Endothelial cell of umbilical vein (primary cell): ENCODE results near the gene EIF5B. TPM values are rescaled to one million over a fixed set of nuclear protein-coding genes. Genes with fewer than 3 reads are reported as not detected.

Source experiments
- BruUV-seq: library from RNA; stranded (reverse); fragments of 400-500 nt; replicated peaks from 2 replicates; lab custom pipeline; 2021; lab: Mats Ljungman, UMichigan
- CTCF ChIA-PET: fragments of 300-600, 350-600 bp; sonication (Branson Sonifier 250); formaldehyde crosslinking; loops from one replicate; lab custom pipeline; 2021; ENCODE audit warnings: antibody characterized with exemption, inconsistent platforms; lab: Charles Lee
- POLR2A ChIA-PET: fragments of 300-600, 350-600 bp; sonication (Branson Sonifier 250); formaldehyde crosslinking; loops from one replicate; lab custom pipeline; 2021; ENCODE audit warnings: antibody characterized with exemption, inconsistent platforms; lab: Charles Lee
- DNase-seq: peaks from one replicate; pipeline ENCODE4 v3.0.0-alpha.2; 2011; ENCODE audit warnings: low read depth, low spot score
- FAIRE-seq: peaks from 2 replicates; lab custom pipeline; 2011; peaks lifted over from hg19 to GRCh38; lab: Jason Lieb, UNC
- H2AFZ ChIP-seq: 2 replicates; pipeline ENCODE4 v1.6.0; 2012; ENCODE audit warnings: low read depth, low read length, control low read depth, inconsistent platforms
- H3K27ac ChIP-seq: 2 replicates; pipeline ENCODE4 v1.5.1; 2011; ENCODE audit warnings: low read depth, mild to moderate bottlenecking, control low read depth, low read length, moderate library complexity; ENCODE audit not compliant: insufficient read depth
- H3K27me3 ChIP-seq, 2 experiments: 2 replicates each; pipeline versions ENCODE4 v1.6.0 to v1.6.1; 2011; ENCODE audit warnings: low read length in 2 of 2, mixed read lengths in 1 of 2; ENCODE audit not compliant: control insufficient read depth in 2 of 2, insufficient read depth in 2 of 2
- H3K36me3 ChIP-seq, 2 experiments: 2 replicates in 1 of 2; 3 replicates in 1 of 2; pipeline ENCODE4 v1.5.1; 2011; ENCODE audit warnings: low read length in 2 of 2, mild to moderate bottlenecking in 1 of 2, moderate library complexity in 1 of 2; ENCODE audit not compliant: control insufficient read depth in 2 of 2, insufficient read depth in 2 of 2; ENCODE audit errors: extremely low read depth in 1 of 2
- H3K4me1 ChIP-seq: 3 replicates; pipeline ENCODE4 v1.5.1; 2011; ENCODE audit warnings: mild to moderate bottlenecking, low read length; ENCODE audit not compliant: control insufficient read depth, insufficient read depth; ENCODE audit errors: extremely low read depth
- H3K4me2 ChIP-seq: 2 replicates; pipeline ENCODE4 v1.6.1; 2011; ENCODE audit warnings: low read length, control low read depth, mixed read lengths; ENCODE audit not compliant: insufficient read depth
- H3K4me3 ChIP-seq, 3 experiments: fragments of 200-600 bp in 1 of 3; sonication (generic), shearing (Covaris generic) in 1 of 3; replicated peaks in 1 of 3; 2 replicates each; pipeline ENCODE4 v1.5.1; 2011 to 2016; ENCODE audit warnings: control low read depth in 3 of 3, low read length in 3 of 3, mild to moderate bottlenecking in 2 of 3, inconsistent platforms in 1 of 3, low read depth in 1 of 3, moderate library complexity in 1 of 3; ENCODE audit not compliant: insufficient read depth in 1 of 3
- H3K79me2 ChIP-seq: 2 replicates; pipeline ENCODE4 v1.6.0; 2012; ENCODE audit warnings: low read length, inconsistent platforms; ENCODE audit not compliant: control insufficient read depth, insufficient read depth
- H3K9ac ChIP-seq: replicated peaks from 2 replicates; pipeline ENCODE3; 2011; ENCODE audit warnings: low read length, control low read depth; ENCODE audit not compliant: insufficient read depth; ENCODE audit errors: extremely low read depth
- H3K9me1 ChIP-seq: replicated peaks from 3 replicates; pipeline ENCODE4 v1.6.0; 2011; ENCODE audit warnings: mild to moderate bottlenecking, low read length; ENCODE audit not compliant: control insufficient read depth, insufficient read depth; ENCODE audit errors: extremely low read depth
- H3K9me3 ChIP-seq: replicated peaks from 2 replicates; pipeline ENCODE4 v1.5.1; 2012; ENCODE audit warnings: low read length, inconsistent platforms; ENCODE audit not compliant: control insufficient read depth, insufficient read depth
- H4K20me1 ChIP-seq: replicated peaks from 2 replicates; pipeline ENCODE3; 2011; ENCODE audit warnings: mild to moderate bottlenecking, low read length; ENCODE audit not compliant: control insufficient read depth, insufficient read depth; ENCODE audit errors: extremely low read depth
- EZH2 ChIP-seq: IDR thresholded peaks from 2 replicates; pipeline ENCODE4 v1.6.1; 2012; ENCODE audit warnings: borderline replicate concordance, low read depth, mild to moderate bottlenecking, moderate library complexity, low read length, inconsistent platforms; ENCODE audit not compliant: severe bottlenecking
- JUN ChIP-seq: IDR thresholded peaks from 2 replicates; pipeline ENCODE4 v1.6.1; 2011; ENCODE audit warnings: borderline replicate concordance, low read depth; ENCODE audit not compliant: insufficient read length, insufficient read depth
- dilution Hi-C: fragments of 300-500 bp; cut with MboI; formaldehyde crosslinking; loops from one replicate; pipeline ENCODE4 v1.15.0; 2019; ENCODE audit warnings: low sequenced_read_pairs; ENCODE audit not compliant: extremely low pct_ligation_motif_present
- intact Hi-C: fragments of 100-400 bp; cut with micrococcal nuclease; formaldehyde crosslinking; loops from one replicate; pipeline ENCODE4 v1.10.0; 2022
- polyA plus RNA-seq, 4 experiments: library from polyadenylated mRNA; depleted of rRNA in 3 of 4; stranded (reverse) in 3 of 4; unstranded in 1 of 4; fragments of >200 nt; gene quantifications; 2 replicates each; pipeline versions ENCODE4 v1.2.1 to v1.2.3, GENCODE V29; 2011 to 2012; ENCODE audit warnings: missing spikeins in 1 of 4
- total RNA-seq: library from RNA; stranded (reverse); gene quantifications from 2 replicates; pipeline ENCODE4 v1.2.3, GENCODE V29; 2021

Gene EIF5B
- total and polyA plus RNA-seq, 2 donors (not counting 3 experiments of a cell fraction or from before 2014, with no cell fraction given): 10.1 to 54.5 TPM

DNA sequence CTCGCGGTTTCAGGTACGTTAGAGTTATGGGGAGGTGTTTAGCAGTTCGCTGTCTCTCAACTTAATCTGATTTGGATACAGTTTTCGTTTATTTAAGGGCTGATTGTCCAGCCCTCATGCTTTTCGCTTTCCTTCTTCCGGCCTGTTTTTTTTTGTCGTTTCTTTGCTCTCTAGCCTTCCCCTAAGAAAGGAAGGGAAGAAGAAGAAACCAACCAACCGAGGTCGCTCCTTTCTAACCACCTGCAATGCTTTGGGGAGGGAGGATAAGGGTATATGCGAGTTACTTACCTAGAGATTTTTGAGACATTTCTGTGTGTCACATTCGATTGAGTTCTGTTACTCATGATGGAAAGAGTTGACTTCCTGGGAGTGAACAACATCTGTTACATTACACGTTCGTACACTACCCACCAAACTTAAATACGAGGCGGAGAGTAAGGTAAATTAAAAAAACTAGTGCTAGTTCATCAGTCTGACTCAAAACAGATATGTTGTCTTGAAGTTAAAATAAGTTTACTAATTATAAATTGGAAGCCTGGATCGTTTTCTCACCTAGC lies 918 bp downstream of the EIF5B start:
- H3K4me3 ChIP-seq: peak overlapping the region; percentile 89 to 96 (median 91)
- H3K27ac ChIP-seq: peak overlapping the region; percentile 68
- H4K20me1 ChIP-seq: no peaks in the 10 kb centered on the region
- no peaks in the 10 kb centered on the region for H3K27me3 ChIP-seq
- POLR2A ChIA-PET: interaction anchor here (0.7 kb wide), 1 partner anchor 114 kb away, joined by 3 read pairs; no protein-coding TSS in a partner anchor
- DNase-seq (peak; percentile 47), FAIRE-seq (no peak)
- peak overlapping the region; percentile 91 for H3K9ac ChIP-seq
- no peaks in the 10 kb centered on the region for H3K9me1 ChIP-seq
- peak overlapping the region; percentile 50 for H2AFZ ChIP-seq
- H3K9me3 ChIP-seq: no peaks in the 10 kb centered on the region
- BruUV-seq: TSS peak; percentile 33
- H3K36me3 ChIP-seq: no peaks in the 10 kb centered on the region
- peaks cover 88% of the 10 kb centered on the region for H3K79me2 ChIP-seq
- peaks cover 20% of the 10 kb centered on the region for H3K4me1 ChIP-seq
- dilution Hi-C loops: no loop called here
- CTCF ChIA-PET: interaction anchor here (0.9 to 4.4 kb wide), 6 partner anchors 10 to 183 kb away, joined by 3 to 41 read pairs (median 4); partner anchors contain the start of gene REV1
- peak overlapping the region; percentile 99 for H3K4me2 ChIP-seq
- no peak for TF ChIP-seq JUN
- intact Hi-C loops: loop anchor here (5.0 to 10.0 kb wide), 2 partner anchors 431 to 583 kb away; no protein-coding TSS in a partner anchor

DNA sequence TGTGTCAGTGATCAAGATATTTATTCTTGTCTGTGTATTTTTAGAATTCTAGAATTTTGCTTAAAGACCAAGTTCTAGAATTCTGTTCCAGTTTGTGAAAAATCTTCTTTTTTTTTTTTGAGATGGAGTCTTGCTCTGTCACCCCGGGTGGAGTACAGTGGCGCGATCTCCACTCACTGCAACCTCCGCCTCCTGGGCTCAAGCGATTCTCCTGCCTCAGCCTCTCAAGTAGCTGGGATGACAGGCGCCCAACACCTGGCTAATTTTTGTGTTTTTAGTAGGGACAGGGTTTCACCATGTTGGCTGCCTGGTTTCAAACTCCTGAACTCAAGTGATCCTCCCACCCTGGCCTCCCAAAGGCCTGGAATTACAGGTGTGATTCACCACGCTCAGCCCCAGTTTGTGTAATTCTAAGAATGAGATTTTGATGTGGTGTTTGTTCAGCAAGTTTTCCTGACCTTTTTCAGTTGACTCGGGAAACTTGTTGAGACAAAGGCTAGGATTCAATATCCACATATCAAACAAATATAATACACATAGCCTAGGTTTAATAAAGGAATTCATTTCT lies 3.6 kb downstream of the EIF5B start:
- DNase-seq: no peak
- Histone ChIP-seq H4K20me1 (no peaks in the 10 kb centered on the region), H3K9me3 (no peaks in the 10 kb centered on the region), H3K27me3 (no peaks in the 10 kb centered on the region), H3K9ac (no peak overlapping the region), H2AFZ (no peak overlapping the region), H3K27ac (no peak overlapping the region), H3K4me1 (peaks cover 9% of the 10 kb centered on the region), H3K4me3 (no peak overlapping the region), H3K79me2 (peaks cover 88% of the 10 kb centered on the region), H3K9me1 (no peaks in the 10 kb centered on the region), H3K36me3 (no peaks in the 10 kb centered on the region), H3K4me2 (no peak overlapping the region)
- dilution Hi-C loops: no loop called here
- intact Hi-C loops: no loop called here
- CTCF ChIA-PET: no interaction called here
- no peak for TF ChIP-seq JUN
- TF ChIP-seq EZH2: no peak
- no TSS peak for BruUV-seq
- no peak for FAIRE-seq
- POLR2A ChIA-PET: no interaction called here
